Activated B cell treated with CpG ODN at 0.5 μM for 24 hours (primary cell): ENCODE results near the gene MMP15. TPM values are rescaled to one million over a fixed set of nuclear protein-coding genes. Genes with fewer than 3 reads are reported as not detected.

Source experiments
- ATAC-seq: fragments of 200-7000 bp; cut with Tn5 transposase; one replicate; pipeline ENCODE4 v1.10.0; 2021; ENCODE audit warnings: low read depth, mild to moderate bottlenecking, moderate library complexity
- CTCF ChIA-PET: fragments of 350-600 bp; sonication (Branson Sonifier 250); formaldehyde crosslinking; loops from one replicate; lab custom pipeline; 2021; ENCODE audit warnings: antibody characterized with exemption; lab: Charles Lee
- POLR2A ChIA-PET: fragments of 350-600 bp; sonication (Branson Sonifier 250); formaldehyde crosslinking; loops from one replicate; lab custom pipeline; 2021; ENCODE audit warnings: antibody characterized with exemption; lab: Charles Lee
- DNase-seq: peaks from one replicate; pipeline ENCODE4 v3.0.0; 2022
- H3K27ac Mint-ChIP-seq: one replicate; pipeline ENCODE4 v1.8.0; 2020; ENCODE audit warnings: mixed read lengths
- H3K27me3 Mint-ChIP-seq: one replicate; pipeline ENCODE4 v1.8.0; 2021; ENCODE audit warnings: mixed read lengths
- H3K36me3 Mint-ChIP-seq: one replicate; pipeline ENCODE4 v1.8.0; 2021; ENCODE audit warnings: low read depth, mixed read lengths
- H3K4me1 Mint-ChIP-seq: one replicate; pipeline ENCODE4 v1.8.0; 2021; ENCODE audit warnings: mixed read lengths
- H3K4me3 Mint-ChIP-seq: one replicate; pipeline ENCODE4 v1.8.0; 2020; ENCODE audit warnings: mild to moderate bottlenecking, mixed read lengths
- H3K9me3 Mint-ChIP-seq: one replicate; pipeline ENCODE4 v1.8.0; 2020; ENCODE audit warnings: mixed read lengths
- CTCF ChIP-seq: fragments of 200-600 bp; IDR thresholded peaks from one replicate; pipeline ENCODE4 v1.8.0; 2022; ENCODE audit warnings: antibody characterized with exemption, mild to moderate bottlenecking
- intact Hi-C: fragments of 100-400 bp; cut with micrococcal nuclease; formaldehyde crosslinking; loops from one replicate; pipeline ENCODE4 v1.15.1; 2024
- total RNA-seq: library from RNA; stranded (reverse); gene quantifications from 2 replicates; pipeline ENCODE4 v1.2.3, GENCODE V29; 2022

Gene MMP15
- total RNA-seq, 1 donor from 2014 or later, result 0.60 TPM

GRCh38 chr16:58011652-58012051, 13.9 kb upstream of the MMP15 start:
- DNase-seq (no peak), ATAC-seq (no peak)
- no peaks in the 10 kb centered on the region for H3K9me3 Mint-ChIP-seq
- no peak for TF ChIP-seq CTCF
- ChIA-PET CTCF (no interaction called here), POLR2A (no interaction called here)
- H3K4me1 Mint-ChIP-seq, result no peaks in the 10 kb centered on the region
- peaks cover 41% of the 10 kb centered on the region for H3K36me3 Mint-ChIP-seq
- intact Hi-C loops, result no loop called here
- H3K27ac Mint-ChIP-seq, result no peak overlapping the region
- no peaks in the 10 kb centered on the region for H3K27me3 Mint-ChIP-seq
- no peak overlapping the region for H3K4me3 Mint-ChIP-seq

GRCh38 chr16:58012481-58012880, 13.1 kb upstream of the MMP15 start:
- Mint-ChIP-seq H3K36me3 (peaks cover 36% of the 10 kb centered on the region), H3K4me1 (no peaks in the 10 kb centered on the region), H3K27ac (no peak overlapping the region), H3K4me3 (no peak overlapping the region), H3K9me3 (no peaks in the 10 kb centered on the region), H3K27me3 (no peaks in the 10 kb centered on the region)
- no peak for TF ChIP-seq CTCF
- no peak for ATAC-seq
- CTCF ChIA-PET, result no interaction called here
- POLR2A ChIA-PET, result no interaction called here
- DNase-seq, result no peak
- intact Hi-C loops, result no loop called here

GRCh38 chr16:58013201-58013956, 12.2 kb upstream of the MMP15 start:
- H3K27ac Mint-ChIP-seq, result no peak overlapping the region
- peaks cover 36% of the 10 kb centered on the region for H3K36me3 Mint-ChIP-seq
- no peak for TF ChIP-seq CTCF
- no peak overlapping the region for H3K4me3 Mint-ChIP-seq
- intact Hi-C loops, result no loop called here
- ATAC-seq, result no peak
- ChIA-PET POLR2A (no interaction called here), CTCF (interaction anchor here (1.1 to 1.2 kb wide), 2 partner anchors 9 to 13 kb away, joined by 3 read pairs; partner anchors contain the start of gene ZNF319)
- DNase-seq, result no peak
- H3K9me3 Mint-ChIP-seq, result no peaks in the 10 kb centered on the region
- no peaks in the 10 kb centered on the region for H3K4me1 Mint-ChIP-seq
- no peaks in the 10 kb centered on the region for H3K27me3 Mint-ChIP-seq

GRCh38 chr16:58016840-58017446, 8.6 kb upstream of the MMP15 start:
- ATAC-seq, result no peak
- intact Hi-C loops, result no loop called here
- POLR2A ChIA-PET, result no interaction called here
- H3K9me3 Mint-ChIP-seq, result no peaks in the 10 kb centered on the region
- CTCF ChIA-PET, result no interaction called here
- no peak overlapping the region for H3K27ac Mint-ChIP-seq
- no peak for DNase-seq
- no peak for TF ChIP-seq CTCF
- peaks cover 27% of the 10 kb centered on the region for H3K36me3 Mint-ChIP-seq
- H3K27me3 Mint-ChIP-seq, result no peaks in the 10 kb centered on the region
- peaks cover 5% of the 10 kb centered on the region for H3K4me1 Mint-ChIP-seq
- H3K4me3 Mint-ChIP-seq, result no peak overlapping the region

- DNase-seq (no peak), ATAC-seq (no peak)
- no peak for TF ChIP-seq CTCF
- no peak overlapping the region for H3K27ac Mint-ChIP-seq
- H3K4me3 Mint-ChIP-seq, result no peak overlapping the region
- H3K27me3 Mint-ChIP-seq, result no peaks in the 10 kb centered on the region
- ChIA-PET POLR2A (no interaction called here), CTCF (interaction anchor here (0.5 kb wide), 1 partner anchor 44 kb away, joined by 3 read pairs; no protein-coding TSS in a partner anchor)
- H3K36me3 Mint-ChIP-seq, result peaks cover 16% of the 10 kb centered on the region
- intact Hi-C loops, result no loop called here
- no peaks in the 10 kb centered on the region for H3K9me3 Mint-ChIP-seq
- H3K4me1 Mint-ChIP-seq, result peaks cover 5% of the 10 kb centered on the region
These were observed 6.8 kb upstream of the MMP15 start for GRCh38 chr16:58018803-58019202.
